Body of pancreas (tissue), 4 donors: ENCODE measurements around the gene ARHGEF19.

ENCODE experiments used
- POLR2A ChIP-seq, 3 donors: fragments of 450-650 bp; IDR thresholded peaks; one replicate each; pipeline ENCODE4 v1.6.1; 2016; ENCODE audit warnings: antibody characterized with exemption in 3 of 3, mild to moderate bottlenecking in 2 of 3
- TF ChIP-seq, protein P1 (sequence below), 7 experiments: fragments of 450-650 bp in 4 of 7; fragments of 200-600 bp in 3 of 7; sonication (generic) in 3 of 7; IDR thresholded peaks; one replicate each; pipeline ENCODE4 v1.5.1; 2016 to 2019; ENCODE audit warnings: antibody characterized with exemption in 7 of 7

DNA sequence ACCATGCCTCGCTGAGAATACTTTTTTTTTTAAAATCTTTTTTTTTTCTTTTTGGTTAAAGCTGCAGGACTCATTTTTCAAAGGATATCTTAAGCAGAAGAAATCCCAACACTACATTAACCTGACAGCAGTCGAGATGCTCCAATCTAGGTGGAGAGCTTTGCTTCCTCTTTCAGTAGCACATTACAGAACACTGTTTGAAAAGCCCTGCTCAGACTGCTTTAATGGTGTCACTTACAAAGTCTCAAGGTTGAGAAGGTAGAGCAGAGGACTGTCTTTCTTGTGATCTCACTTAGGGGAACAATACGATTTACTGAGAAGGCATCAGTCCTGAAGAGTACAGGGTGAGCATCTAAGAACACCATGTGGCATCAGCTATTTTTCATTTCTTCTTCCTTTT, 45.5 kb upstream of the ARHGEF19 start:
- TF ChIP-seq, protein P1, sequence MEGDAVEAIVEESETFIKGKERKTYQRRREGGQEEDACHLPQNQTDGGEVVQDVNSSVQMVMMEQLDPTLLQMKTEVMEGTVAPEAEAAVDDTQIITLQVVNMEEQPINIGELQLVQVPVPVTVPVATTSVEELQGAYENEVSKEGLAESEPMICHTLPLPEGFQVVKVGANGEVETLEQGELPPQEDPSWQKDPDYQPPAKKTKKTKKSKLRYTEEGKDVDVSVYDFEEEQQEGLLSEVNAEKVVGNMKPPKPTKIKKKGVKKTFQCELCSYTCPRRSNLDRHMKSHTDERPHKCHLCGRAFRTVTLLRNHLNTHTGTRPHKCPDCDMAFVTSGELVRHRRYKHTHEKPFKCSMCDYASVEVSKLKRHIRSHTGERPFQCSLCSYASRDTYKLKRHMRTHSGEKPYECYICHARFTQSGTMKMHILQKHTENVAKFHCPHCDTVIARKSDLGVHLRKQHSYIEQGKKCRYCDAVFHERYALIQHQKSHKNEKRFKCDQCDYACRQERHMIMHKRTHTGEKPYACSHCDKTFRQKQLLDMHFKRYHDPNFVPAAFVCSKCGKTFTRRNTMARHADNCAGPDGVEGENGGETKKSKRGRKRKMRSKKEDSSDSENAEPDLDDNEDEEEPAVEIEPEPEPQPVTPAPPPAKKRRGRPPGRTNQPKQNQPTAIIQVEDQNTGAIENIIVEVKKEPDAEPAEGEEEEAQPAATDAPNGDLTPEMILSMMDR (IDR thresholded peaks at IDR 0.05): no peak
- no peak for TF ChIP-seq POLR2A (IDR thresholded peaks at IDR 0.05)
